Measurements from ENCODE around the gene CCDC134. TPM values are rescaled to one million over a fixed set of nuclear protein-coding genes. Genes with fewer than 3 reads are reported as not detected.
"Not testable (repeated sequence)": the region's sequence is repeated elsewhere in the genome, so short reads cannot be mapped to it uniquely, and the experiment has no call there.

Gene CCDC134
- total RNA-seq, 1 experiment from 2014 or later: 10.6 TPM

GRCh38 chr22:41822317-41823057 is 22.0 kb downstream of the CCDC134 start:
- DNase-seq (ENCODE audit: low read depth): peak; percentile 65

- DNase-seq (ENCODE audit: low read depth): no peak
Measured at GRCh38 chr22:41823797-41824196, 23.3 kb downstream of the CCDC134 start.

DNA sequence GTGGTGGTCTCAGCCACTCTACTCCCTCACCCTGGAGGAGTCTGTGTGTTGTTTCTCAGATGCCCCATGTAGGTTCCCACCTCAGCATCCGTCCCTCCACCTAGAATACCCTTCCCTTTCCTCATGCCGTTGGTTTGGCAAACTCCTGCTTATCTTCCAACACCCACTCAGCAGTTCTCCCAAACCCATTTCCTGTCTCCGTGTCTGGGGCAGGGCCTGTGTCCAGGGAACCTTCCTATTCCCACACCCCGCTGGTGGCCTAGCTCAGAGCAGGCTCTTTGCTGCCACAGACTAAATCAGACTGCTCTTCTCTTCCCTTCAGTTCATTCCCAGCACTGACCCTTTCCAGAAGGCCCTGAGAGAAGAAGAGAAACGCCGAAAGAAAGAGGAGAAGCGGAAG is 24.9 kb downstream of the CCDC134 start:
- DNase-seq (ENCODE audit: low read depth): peak; percentile 28

GRCh38 chr22:41826021-41826420 is 25.5 kb downstream of the CCDC134 start:
- no peak for DNase-seq (ENCODE audit: low read depth)

DNA sequence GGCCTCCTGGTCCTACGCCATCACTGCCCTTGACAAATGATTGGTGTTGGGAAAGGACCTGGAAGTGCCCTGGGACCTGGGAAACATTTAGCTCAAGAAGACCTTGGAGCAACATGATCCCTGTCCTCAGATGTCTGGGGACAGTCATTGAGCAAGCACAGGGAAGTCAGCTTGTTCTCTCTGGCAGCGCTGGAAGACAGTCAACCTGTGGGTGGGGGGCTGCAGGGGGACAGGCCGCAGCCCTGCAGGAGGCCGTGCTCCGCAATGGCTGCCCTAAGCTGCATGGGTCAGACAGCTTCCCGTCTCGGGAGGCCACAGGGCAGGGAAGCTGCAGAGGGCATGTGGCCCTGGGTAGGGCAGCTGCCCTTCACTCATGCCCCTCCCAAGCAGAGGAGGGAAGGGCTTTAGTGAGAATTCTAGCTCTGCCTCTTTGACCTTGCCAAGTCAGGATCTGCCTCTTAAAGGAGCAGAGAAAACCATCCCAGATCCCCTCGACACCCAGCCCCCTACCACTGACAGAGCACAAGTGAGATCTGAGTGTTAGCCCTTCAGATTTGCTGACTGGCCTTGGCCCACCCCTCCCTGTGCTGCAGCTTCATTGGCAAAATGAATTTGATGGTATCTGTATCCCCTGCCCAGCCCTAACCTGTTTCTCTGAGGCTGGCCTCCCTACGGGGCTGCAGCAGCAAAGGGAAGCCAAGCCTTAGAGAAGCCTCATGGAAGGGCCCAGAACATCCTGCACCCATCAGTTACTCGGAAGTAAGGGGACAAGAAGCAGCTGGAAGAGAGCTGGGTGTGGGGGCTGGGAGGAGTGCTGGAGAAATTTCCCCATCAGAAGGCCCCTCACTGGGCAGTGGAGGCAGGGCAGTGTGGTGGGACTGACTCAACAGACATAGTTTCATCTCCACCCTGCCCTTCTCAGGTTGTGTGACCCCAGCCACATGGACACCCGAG is 26.2 kb downstream of the CCDC134 start:
- no peak for DNase-seq (ENCODE audit: low read depth)

DNA sequence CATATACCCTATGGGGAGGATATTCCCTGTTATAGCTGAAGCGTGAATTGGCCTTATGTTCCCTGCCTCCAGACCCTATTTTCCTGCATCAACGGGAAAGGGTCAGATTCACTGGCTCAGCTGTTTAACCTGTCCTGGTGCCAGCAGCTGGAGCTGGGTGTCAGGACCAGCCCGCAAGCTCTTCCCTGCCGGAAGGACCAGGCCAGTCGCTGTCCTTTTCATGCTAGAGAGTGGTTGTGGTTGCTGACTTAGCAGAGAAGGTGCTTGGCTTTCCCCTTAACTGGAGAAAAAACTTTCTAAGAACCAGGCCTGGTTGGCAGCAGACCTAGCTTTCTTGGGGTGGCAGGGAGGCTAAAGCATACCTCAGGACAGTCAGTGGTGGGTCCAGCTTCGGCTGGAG is 27.2 kb downstream of the CCDC134 start:
- no peak for DNase-seq (ENCODE audit: low read depth)

GRCh38 chr22:41828516-41828915 is 28.0 kb downstream of the CCDC134 start:
- DNase-seq (ENCODE audit: low read depth): no peak

GRCh38 chr22:41830174-41830573 is 29.7 kb downstream of the CCDC134 start:
- DNase-seq (ENCODE audit: low read depth): no peak

DNA sequence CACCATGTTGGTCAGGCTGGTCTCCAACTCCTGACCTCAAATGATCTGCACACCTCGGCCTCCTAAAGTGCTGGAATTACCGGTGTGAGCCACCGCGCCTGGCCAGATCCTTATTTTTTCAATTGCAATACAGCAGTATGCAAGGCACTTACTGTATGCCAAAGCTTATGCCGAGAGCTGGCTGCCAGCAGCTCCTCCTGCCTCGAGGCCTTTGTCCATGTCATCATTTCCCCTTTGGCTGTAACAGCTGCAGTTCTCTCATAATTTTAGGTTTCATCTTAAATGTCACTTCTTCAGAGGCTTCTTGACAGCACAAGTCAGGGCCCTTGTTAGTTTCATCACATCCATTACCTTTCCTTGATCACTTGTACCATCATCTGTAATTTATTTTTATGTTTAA is 30.9 kb downstream of the CCDC134 start:
- no peak for DNase-seq (ENCODE audit: low read depth)

GRCh38 chr22:41831828-41832552 is 31.5 kb downstream of the CCDC134 start:
- DNase-seq (ENCODE audit: low read depth): no peak

DNA sequence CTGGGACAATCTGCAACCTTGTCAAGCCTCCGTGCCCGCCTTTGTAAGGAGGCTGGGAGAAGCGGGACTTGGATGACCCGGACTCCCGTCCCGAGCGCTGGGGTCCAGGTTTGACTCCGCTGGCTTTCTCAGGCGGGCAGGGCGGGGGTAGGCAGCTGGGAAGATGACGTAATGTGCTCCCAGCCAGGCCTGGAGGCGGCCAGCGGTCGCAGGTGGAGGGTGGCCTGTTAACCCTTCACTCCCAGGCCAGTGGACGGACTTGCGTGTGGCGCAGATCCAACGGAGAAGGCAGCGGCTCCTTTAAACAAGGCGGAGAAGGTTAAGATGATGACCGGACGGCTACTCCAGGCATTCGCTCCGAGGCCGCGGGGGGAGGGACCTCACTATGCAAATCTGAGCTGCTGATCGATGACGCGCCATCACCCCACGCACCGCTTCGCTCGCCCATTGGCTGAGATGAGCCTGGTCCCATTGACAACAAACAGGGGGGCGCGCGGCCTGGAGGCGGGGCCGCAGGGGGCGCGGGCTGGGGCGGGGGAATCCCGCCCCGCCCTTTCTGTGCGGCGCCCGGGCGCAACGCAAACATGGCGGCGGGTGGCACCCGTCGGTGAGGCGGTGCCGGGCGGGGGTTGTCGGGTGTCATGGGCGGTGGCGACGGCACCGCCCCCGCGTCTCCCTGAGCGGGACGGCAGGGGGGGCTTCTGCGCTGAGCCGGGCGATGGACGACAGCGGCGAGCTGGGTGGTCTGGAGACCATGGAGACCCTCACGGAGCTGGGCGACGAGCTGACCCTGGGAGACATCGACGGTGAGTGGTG is 32.3 kb downstream of the CCDC134 start, which contains the start of gene SREBF2:
SREBF2 (plus strand) TSS at position 553 of the 816 bp plus-strand sequence; CDS start at position 719, 166 bp downstream.
- DNase-seq (ENCODE audit: low read depth): peak; percentile 100

GRCh38 chr22:41833369-41834004 is 33.0 kb downstream of the CCDC134 start:
- peak; percentile 38 for DNase-seq (ENCODE audit: low read depth)

GRCh38 chr22:41834005-41834944 is 33.8 kb downstream of the CCDC134 start:
- DNase-seq (ENCODE audit: low read depth): no peak

DNA sequence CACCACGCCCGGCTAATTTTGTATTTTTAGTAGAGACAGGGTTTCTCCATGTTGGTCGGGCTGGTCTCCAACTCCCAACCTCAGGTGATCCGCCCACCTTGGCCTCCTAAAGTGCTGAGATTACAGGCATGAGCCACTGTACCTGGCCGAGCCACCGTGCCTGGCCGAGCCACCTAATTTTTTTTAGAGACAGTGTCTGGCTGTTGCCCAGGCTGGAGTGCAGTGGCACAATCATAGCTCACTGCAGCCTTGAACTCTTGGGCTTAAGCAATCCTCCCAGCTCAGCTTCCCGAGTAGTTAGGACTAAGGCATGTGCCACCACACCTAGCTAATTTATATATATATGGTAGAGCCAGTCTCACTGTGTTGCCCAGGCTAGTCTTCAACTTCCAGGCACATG is 35.0 kb downstream of the CCDC134 start:
- DNase-seq (ENCODE audit: low read depth): not testable (repeated sequence)

GRCh38 chr22:41836551-41836950 is 36.1 kb downstream of the CCDC134 start:
- DNase-seq (ENCODE audit: low read depth): no peak

GRCh38 chr22:41838842-41839618 is 38.6 kb downstream of the CCDC134 start:
- DNase-seq (ENCODE audit: low read depth): no peak

GRCh38 chr22:41840216-41840615 is 39.7 kb downstream of the CCDC134 start:
- DNase-seq (ENCODE audit: low read depth): no peak

DNA sequence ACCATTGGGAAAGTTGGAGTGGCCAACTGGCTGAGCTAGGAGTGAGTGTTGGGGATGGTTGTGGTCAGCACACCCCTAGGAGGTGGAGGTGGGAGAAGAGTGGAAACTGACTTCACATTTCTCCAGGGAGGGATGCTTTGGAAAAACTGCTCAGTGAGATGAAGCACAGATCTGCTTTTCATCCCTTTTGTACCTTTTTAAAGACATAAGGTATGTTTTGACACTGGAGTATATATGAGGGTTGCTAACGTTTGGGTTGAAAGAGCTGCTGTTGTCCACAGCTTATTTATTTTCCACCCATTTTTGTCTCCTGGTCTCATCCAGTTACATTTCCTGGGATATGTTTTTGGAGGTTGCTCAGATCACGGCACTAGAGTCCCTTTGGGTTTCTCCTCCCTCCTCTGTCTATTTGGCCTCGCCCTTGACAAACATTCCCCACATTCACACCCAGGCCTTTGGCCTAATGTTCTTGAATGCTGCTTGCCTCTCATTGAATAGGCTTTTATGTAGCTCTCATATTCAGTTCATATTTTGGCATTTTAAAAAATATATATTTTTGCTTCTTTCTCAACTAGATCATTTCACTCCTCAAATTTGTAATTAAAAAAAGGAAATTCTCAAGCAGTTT is 40.7 kb downstream of the CCDC134 start:
- DNase-seq (ENCODE audit: low read depth): no peak

Data from Daoy (cell line).